Mesothelial cell of epicardium (in vitro differentiated cells): ENCODE results near the gene NSG1. TPM values are rescaled to one million over a fixed set of nuclear protein-coding genes. Genes with fewer than 3 reads are reported as not detected.

ENCODE experiments used
- DNase-seq, 2 experiments: peaks; one replicate each; pipeline ENCODE4 v3.0.0; 2021; ENCODE audit warnings: low spot score in 2 of 2; ENCODE audit not compliant: unreplicated experiment in 2 of 2
- H3K27ac Mint-ChIP-seq: 2 replicates; pipeline ENCODE4 v1.8.0; 2021; ENCODE audit warnings: mixed read lengths
- H3K27me3 Mint-ChIP-seq: 2 replicates; pipeline ENCODE4 v1.8.0; 2021; ENCODE audit warnings: low read depth, mixed read lengths
- H3K36me3 Mint-ChIP-seq: 2 replicates; pipeline ENCODE4 v1.8.0; 2021; ENCODE audit warnings: mixed read lengths
- H3K4me1 Mint-ChIP-seq: 2 replicates; pipeline ENCODE4 v1.8.0; 2021; ENCODE audit warnings: mixed read lengths
- H3K4me3 Mint-ChIP-seq: 2 replicates; pipeline ENCODE4 v1.8.0; 2021; ENCODE audit warnings: mild to moderate bottlenecking, moderate library complexity, mixed read lengths
- H3K9me3 Mint-ChIP-seq: 2 replicates; pipeline ENCODE4 v1.8.0; 2021; ENCODE audit warnings: mixed read lengths
- CTCF ChIP-seq: fragments of 200-600 bp; sonication (generic); IDR thresholded peaks from one replicate; pipeline ENCODE4 v1.5.0; 2021; ENCODE audit warnings: antibody characterized with exemption; ENCODE audit not compliant: unreplicated experiment
- total RNA-seq: library from RNA; stranded (reverse); gene quantifications from 3 replicates; pipeline ENCODE4 v1.2.1, GENCODE V29; 2021

The NSG1 gene
- total RNA-seq, 1 donor from 2014 or later, result 45.8 TPM

GRCh38 chr4:4413373-4413725 is 26.4 kb downstream of the NSG1 start:
- no peak for TF ChIP-seq CTCF
- no peak for DNase-seq
- Mint-ChIP-seq H3K9me3 (no peaks in the 10 kb centered on the region), H3K4me1 (no peaks in the 10 kb centered on the region), H3K36me3 (peaks cover 26% of the 10 kb centered on the region), H3K4me3 (no peak overlapping the region), H3K27ac (no peak overlapping the region), H3K27me3 (no peaks in the 10 kb centered on the region)

GRCh38 chr4:4413806-4414205 is 26.9 kb downstream of the NSG1 start:
- no peaks in the 10 kb centered on the region for H3K27me3 Mint-ChIP-seq
- H3K9me3 Mint-ChIP-seq, result no peaks in the 10 kb centered on the region
- H3K4me3 Mint-ChIP-seq, result no peak overlapping the region
- no peaks in the 10 kb centered on the region for H3K4me1 Mint-ChIP-seq
- H3K36me3 Mint-ChIP-seq, result peaks cover 30% of the 10 kb centered on the region
- no peak for DNase-seq
- TF ChIP-seq CTCF, result no peak
- no peak overlapping the region for H3K27ac Mint-ChIP-seq

- no peaks in the 10 kb centered on the region for H3K27me3 Mint-ChIP-seq
- no peak for TF ChIP-seq CTCF
- H3K9me3 Mint-ChIP-seq, result no peaks in the 10 kb centered on the region
- H3K4me1 Mint-ChIP-seq, result no peaks in the 10 kb centered on the region
- peaks cover 27% of the 10 kb centered on the region for H3K36me3 Mint-ChIP-seq
- no peak overlapping the region for H3K4me3 Mint-ChIP-seq
- DNase-seq, result no peak
- no peak overlapping the region for H3K27ac Mint-ChIP-seq
Measured at GRCh38 chr4:4415107-4415805, 28.4 kb downstream of the NSG1 start.

GRCh38 chr4:4415806-4416805 is 29.2 kb downstream of the NSG1 start:
- TF ChIP-seq CTCF, result no peak
- no peaks in the 10 kb centered on the region for H3K4me1 Mint-ChIP-seq
- H3K27me3 Mint-ChIP-seq, result no peaks in the 10 kb centered on the region
- H3K4me3 Mint-ChIP-seq, result no peak overlapping the region
- H3K36me3 Mint-ChIP-seq, result peaks cover 29% of the 10 kb centered on the region
- H3K27ac Mint-ChIP-seq, result no peak overlapping the region
- DNase-seq, result no peak
- no peaks in the 10 kb centered on the region for H3K9me3 Mint-ChIP-seq

- peaks cover 30% of the 10 kb centered on the region for H3K36me3 Mint-ChIP-seq
- no peaks in the 10 kb centered on the region for H3K9me3 Mint-ChIP-seq
- no peak overlapping the region for H3K27ac Mint-ChIP-seq
- no peaks in the 10 kb centered on the region for H3K27me3 Mint-ChIP-seq
- no peaks in the 10 kb centered on the region for H3K4me1 Mint-ChIP-seq
- DNase-seq, result no peak
- H3K4me3 Mint-ChIP-seq, result no peak overlapping the region
- no peak for TF ChIP-seq CTCF
Measured at GRCh38 chr4:4416981-4417380, 30.1 kb downstream of the NSG1 start.
